KOPT-K1 (cell line): Measurements from ENCODE around the gene FBXO47.

Experiments
- H3K27ac ChIP-seq: fragments of 200-600 bp; sonication (generic); 2 replicates; pipeline ENCODE4 v1.5.1; 2016; ENCODE audit warnings: antibody characterized with exemption, mild to moderate bottlenecking, low read depth, low read length; ENCODE audit not compliant: poor library complexity, severe bottlenecking
- H3K36me3 ChIP-seq: fragments of 200-600 bp; sonication (generic); 2 replicates; pipeline ENCODE4 v1.5.1; 2017; ENCODE audit warnings: antibody characterized with exemption, mild to moderate bottlenecking, low read length, moderate library complexity; ENCODE audit not compliant: insufficient read depth
- H3K9me3 ChIP-seq: fragments of 200-600 bp; sonication (generic); 2 replicates; pipeline ENCODE4 v1.5.1; 2017; ENCODE audit warnings: antibody characterized with exemption, low read length, mild to moderate bottlenecking; ENCODE audit not compliant: insufficient read depth, poor library complexity, severe bottlenecking

FBXO47 gene

DNA sequence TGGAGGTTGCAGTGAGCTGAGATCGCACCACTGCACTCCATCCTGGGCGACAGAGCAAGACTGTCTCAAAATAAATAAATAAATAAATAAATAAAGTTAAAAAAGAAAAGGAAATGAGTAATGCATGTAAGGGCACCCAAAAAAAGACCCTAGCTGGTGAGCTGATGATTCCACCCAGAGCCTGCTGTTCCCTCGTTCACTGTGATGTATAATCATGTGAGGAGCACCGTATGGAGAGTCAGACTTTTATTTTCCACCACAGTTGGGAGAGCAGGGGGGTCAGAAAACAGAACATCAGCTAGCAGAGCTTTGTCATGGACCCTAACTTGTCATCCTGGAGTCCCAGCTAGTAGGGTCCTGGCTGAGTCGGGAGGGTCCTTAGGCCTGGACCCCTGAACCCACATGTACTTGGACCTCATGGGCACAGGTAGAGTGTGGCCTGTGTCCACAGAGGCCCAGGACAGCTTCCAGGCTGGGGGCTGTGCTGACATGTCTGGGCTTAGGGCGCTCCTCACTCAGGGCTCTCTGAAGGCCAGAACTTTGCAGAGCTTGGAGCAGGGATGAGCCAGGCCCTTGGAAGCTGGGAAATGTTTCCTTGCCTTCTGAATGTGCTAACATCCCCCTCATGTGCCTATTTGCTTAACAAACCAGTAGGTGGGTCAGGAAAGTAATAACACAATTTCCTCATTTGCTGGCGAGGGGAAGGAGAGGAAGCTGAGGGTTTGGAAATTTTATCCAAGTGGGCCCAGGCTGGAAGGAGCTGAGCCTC lies 60.6 kb downstream of the FBXO47 start:
- Histone ChIP-seq H3K9me3 (no peaks in the 10 kb centered on the region), H3K27ac (no peak overlapping the region), H3K36me3 (peaks cover 90% of the 10 kb centered on the region)

- H3K27ac ChIP-seq: no peak overlapping the region
- no peaks in the 10 kb centered on the region for H3K9me3 ChIP-seq
- H3K36me3 ChIP-seq: peaks cover 83% of the 10 kb centered on the region
Observed at GRCh38 chr17:38905375-38905774, 61.8 kb downstream of the FBXO47 start.

DNA sequence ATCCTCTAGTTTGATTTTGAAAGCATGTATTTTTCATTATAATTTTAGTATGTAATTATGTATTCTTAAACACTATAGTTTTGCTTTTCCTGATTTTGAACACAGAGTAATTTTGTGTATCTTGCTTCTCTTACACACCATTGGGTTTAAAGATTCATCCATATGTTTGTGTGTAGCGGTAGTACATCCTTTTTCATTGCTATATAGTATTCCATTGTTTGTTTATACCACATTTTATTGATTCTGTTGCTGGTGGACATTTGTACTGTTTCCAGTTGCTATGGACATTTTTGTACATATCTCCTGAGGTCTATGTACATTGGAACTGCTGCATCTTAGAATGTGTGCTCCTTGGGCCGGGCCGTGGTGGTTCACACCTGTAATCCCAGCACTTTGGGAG lies 62.3 kb downstream of the FBXO47 start:
- H3K36me3 ChIP-seq: peaks cover 83% of the 10 kb centered on the region
- no peak overlapping the region for H3K27ac ChIP-seq
- no peaks in the 10 kb centered on the region for H3K9me3 ChIP-seq

GRCh38 chr17:38903404-38903803 lies 63.8 kb downstream of the FBXO47 start:
- peaks cover 72% of the 10 kb centered on the region for H3K36me3 ChIP-seq
- no peak overlapping the region for H3K27ac ChIP-seq
- H3K9me3 ChIP-seq: no peaks in the 10 kb centered on the region

GRCh38 chr17:38900978-38901656 lies 66.1 kb downstream of the FBXO47 start:
- peaks cover 62% of the 10 kb centered on the region for H3K36me3 ChIP-seq
- no peaks in the 10 kb centered on the region for H3K9me3 ChIP-seq
- peak overlapping the region; percentile 56 for H3K27ac ChIP-seq

GRCh38 chr17:38899421-38899820 lies 67.8 kb downstream of the FBXO47 start:
- Histone ChIP-seq H3K27ac (peak overlapping the region; percentile 96), H3K36me3 (peaks cover 64% of the 10 kb centered on the region)

DNA sequence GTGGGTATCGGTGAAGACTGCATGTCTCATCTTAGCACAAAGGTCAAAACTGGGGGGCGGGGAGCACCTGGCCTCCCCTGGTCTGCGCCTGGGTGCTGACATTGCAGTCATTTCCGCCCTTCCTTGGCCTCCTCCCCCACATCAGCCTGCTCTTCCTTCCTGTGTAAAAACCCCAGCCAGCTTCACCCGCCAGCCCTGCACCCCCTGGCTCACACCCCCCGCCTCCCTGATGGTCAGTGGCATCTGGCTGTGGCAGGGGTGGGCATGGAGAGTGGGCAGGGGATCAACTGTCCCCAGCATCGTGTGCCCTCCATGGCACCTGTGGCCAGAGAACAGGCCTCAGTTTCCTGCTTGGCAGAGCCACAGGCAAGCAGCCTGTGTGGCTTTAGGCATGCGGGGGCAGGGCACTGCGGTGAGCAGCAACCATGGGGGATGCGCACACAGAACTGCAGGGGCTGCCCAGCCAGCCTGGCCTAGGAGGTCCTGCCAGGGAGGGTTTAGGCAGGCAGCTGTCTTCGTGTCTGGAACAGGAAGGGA lies 68.3 kb downstream of the FBXO47 start:
- H3K9me3 ChIP-seq: no peaks in the 10 kb centered on the region
- H3K36me3 ChIP-seq: peaks cover 63% of the 10 kb centered on the region
- H3K27ac ChIP-seq: peak overlapping the region; percentile 96

More at GRCh38 chr17:38899421-38899820, 67.8 kb downstream of the FBXO47 start:
- no peaks in the 10 kb centered on the region for H3K9me3 ChIP-seq

DNA sequence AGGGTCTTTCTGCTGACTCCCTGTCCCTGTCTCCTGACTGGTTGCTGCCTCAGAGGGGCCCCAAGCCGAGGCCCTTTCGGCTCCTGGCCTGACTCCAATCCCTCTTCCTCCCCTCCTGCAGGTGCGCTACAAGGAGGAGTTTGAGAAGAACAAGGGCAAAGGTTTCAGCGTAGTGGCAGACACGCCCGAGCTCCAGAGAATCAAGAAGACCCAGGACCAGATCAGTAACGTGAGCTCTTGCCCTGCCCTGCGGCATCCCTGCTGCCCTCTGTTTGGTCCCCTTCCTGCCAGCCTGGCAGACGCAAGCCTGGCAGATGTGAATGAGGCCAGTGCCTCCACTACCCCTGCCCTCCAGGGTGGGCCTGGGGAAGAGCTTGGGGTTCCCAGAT lies 68.9 kb downstream of the FBXO47 start:
- Histone ChIP-seq H3K27ac (peak overlapping the region; percentile 96), H3K9me3 (no peaks in the 10 kb centered on the region), H3K36me3 (peaks cover 60% of the 10 kb centered on the region)

DNA sequence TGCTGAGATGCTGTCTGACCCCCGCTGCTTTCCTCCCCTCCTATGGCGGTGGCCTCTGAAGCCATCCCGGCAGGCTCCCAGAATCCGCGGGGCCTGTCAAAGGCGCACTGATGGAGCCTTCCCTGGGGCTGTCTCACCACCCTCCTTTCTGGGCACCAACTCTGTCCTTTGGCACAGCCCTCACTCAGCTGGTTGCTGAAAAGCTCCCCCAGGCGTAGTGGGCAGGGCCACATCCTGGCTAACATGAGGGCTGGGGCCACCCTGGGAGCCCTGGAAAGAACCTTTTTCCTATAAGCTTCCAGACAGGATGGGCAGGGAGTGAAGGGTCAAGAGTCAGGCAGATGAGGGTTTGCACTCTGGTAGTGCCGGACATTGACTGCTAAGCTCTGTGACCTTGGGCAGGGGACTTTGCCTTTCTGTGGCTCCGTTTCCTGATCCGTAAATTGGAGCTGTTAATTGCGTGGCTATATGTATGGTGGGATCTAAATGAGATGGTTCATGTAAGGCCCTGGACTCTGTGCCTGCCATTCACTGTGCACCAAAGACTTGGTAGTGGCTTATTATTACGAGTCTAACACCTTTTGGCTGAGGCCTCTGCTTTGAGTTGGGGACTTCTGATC lies 69.4 kb downstream of the FBXO47 start:
- no peaks in the 10 kb centered on the region for H3K9me3 ChIP-seq
- H3K27ac ChIP-seq: peak overlapping the region; percentile 96
- peaks cover 60% of the 10 kb centered on the region for H3K36me3 ChIP-seq

DNA sequence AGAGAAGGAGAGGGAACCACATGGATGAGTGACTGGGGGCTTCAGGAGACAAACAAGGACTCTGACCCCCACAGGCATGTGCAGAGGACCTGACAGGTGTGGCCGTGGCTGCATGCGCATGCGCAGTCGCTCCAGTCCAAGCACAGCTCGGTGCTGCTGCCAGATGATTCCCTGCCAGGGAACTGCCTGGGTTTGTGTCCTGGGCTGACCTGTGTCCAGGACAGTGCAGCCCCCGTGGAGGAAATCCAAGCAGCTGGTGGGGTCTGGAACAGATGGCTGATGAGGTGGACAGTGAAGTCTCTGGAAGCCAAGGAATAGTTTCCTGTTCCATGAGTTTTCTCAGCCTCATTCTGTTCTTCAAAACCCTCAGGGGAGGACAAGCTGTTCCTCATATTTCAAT lies 70.0 kb downstream of the FBXO47 start:
- no peaks in the 10 kb centered on the region for H3K9me3 ChIP-seq
- H3K36me3 ChIP-seq: peaks cover 61% of the 10 kb centered on the region
- H3K27ac ChIP-seq: peak overlapping the region; percentile 96

GRCh38 chr17:38896346-38896954 lies 70.8 kb downstream of the FBXO47 start:
- H3K9me3 ChIP-seq: no peaks in the 10 kb centered on the region
- peak overlapping the region; percentile 96 for H3K27ac ChIP-seq
- peaks cover 65% of the 10 kb centered on the region for H3K36me3 ChIP-seq

DNA sequence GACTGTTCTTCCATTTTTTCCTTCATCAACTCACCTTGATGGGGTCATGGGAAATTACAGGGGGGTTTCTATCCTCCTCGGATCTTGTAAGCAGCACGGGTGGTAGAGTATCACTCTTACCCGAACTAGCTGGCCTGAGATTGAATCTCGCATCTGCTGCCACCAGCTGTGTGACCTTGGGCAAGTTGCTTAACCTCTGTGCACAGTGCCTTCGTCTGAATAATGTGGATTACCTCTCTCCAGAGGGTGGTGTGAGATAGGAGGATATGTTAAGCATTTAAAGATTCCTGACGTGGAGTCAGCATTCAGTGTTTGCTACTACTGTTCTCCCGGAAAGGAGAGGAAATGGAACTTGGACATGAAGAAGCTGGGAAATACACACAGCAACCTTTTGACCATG lies 72.9 kb downstream of the FBXO47 start:
- no peaks in the 10 kb centered on the region for H3K9me3 ChIP-seq
- peak overlapping the region; percentile 57 for H3K27ac ChIP-seq
- peaks cover 73% of the 10 kb centered on the region for H3K36me3 ChIP-seq

DNA sequence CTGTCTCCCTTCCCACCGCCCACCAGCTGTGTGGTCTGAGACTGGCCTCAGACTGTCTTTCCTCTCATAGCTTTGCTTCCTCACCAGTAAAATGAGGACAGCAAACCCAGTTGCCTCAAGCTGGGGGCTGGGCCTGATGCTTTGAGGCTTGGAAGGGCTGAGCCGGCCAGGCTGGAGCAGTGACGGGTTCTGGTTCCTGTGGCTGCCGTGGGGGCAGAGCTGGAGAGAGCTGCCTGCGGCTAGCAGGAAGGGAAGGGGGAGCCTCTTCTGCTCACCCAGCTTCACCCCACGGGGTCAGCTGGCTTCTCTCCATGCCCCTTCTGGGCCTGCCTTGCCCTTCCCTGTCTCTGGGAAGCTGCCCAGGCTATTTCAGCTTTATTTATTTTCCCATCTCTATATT lies 73.6 kb downstream of the FBXO47 start:
- Histone ChIP-seq H3K9me3 (no peaks in the 10 kb centered on the region), H3K27ac (peak overlapping the region; percentile 57), H3K36me3 (peaks cover 80% of the 10 kb centered on the region)

DNA sequence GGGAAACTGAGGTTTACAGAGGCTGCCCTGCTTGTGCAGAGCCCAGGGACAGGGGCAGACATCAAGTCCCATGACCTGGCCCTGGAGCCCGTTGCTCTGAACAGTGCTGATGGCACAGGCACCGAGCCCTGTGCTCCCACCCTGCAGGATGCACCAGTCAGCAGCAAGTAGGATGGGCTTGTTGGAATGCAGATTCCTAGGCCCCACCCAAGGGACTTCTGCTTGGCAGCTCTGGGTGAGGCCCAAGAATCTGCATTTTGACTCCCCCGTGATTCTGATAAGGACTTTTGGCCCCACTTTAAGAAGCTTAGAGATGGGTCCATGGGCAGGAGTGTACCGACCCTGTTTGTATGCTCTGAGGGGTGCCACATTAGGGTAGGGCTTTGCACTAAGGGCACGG lies 74.1 kb downstream of the FBXO47 start:
- H3K27ac ChIP-seq: peak overlapping the region; percentile 57
- peaks cover 85% of the 10 kb centered on the region for H3K36me3 ChIP-seq
- no peaks in the 10 kb centered on the region for H3K9me3 ChIP-seq

GRCh38 chr17:38892620-38893019 lies 74.6 kb downstream of the FBXO47 start:
- H3K36me3 ChIP-seq: peaks cover 90% of the 10 kb centered on the region
- peak overlapping the region; percentile 52 for H3K27ac ChIP-seq
- no peaks in the 10 kb centered on the region for H3K9me3 ChIP-seq
